GM10248 (cell line): ENCODE results near the gene NUDT22.
"Not testable (repeated sequence)": the region's sequence is repeated elsewhere in the genome, so short reads cannot be mapped to it uniquely, and the experiment has no call there.

ENCODE experiments used
- CTCF ChIA-PET: fragments of 300-600 bp; sonication (Branson Sonifier 250); formaldehyde crosslinking; extraction: SDS; loops from one replicate; lab custom pipeline; 2021; ENCODE audit warnings: antibody characterized with exemption; lab: Yijun Ruan, JAX
- POLR2A ChIA-PET: fragments of 350-650 bp; sonication (Branson Sonifier 250); formaldehyde crosslinking; extraction: SDS; loops from one replicate; lab custom pipeline; 2020; ENCODE audit warnings: antibody characterized with exemption; lab: Yijun Ruan, JAX
- DNase-seq: peaks from one replicate; pipeline ENCODE4 v3.0.0; 2012; ENCODE audit errors: extremely low spot score
- CTCF ChIP-seq: IDR thresholded peaks from 2 replicates; pipeline ENCODE4 v1.5.1; 2012; ENCODE audit warnings: mild to moderate bottlenecking, low read depth; ENCODE audit errors: extremely low read depth, missing control alignments, control extremely low read depth

NUDT22 gene

DNA sequence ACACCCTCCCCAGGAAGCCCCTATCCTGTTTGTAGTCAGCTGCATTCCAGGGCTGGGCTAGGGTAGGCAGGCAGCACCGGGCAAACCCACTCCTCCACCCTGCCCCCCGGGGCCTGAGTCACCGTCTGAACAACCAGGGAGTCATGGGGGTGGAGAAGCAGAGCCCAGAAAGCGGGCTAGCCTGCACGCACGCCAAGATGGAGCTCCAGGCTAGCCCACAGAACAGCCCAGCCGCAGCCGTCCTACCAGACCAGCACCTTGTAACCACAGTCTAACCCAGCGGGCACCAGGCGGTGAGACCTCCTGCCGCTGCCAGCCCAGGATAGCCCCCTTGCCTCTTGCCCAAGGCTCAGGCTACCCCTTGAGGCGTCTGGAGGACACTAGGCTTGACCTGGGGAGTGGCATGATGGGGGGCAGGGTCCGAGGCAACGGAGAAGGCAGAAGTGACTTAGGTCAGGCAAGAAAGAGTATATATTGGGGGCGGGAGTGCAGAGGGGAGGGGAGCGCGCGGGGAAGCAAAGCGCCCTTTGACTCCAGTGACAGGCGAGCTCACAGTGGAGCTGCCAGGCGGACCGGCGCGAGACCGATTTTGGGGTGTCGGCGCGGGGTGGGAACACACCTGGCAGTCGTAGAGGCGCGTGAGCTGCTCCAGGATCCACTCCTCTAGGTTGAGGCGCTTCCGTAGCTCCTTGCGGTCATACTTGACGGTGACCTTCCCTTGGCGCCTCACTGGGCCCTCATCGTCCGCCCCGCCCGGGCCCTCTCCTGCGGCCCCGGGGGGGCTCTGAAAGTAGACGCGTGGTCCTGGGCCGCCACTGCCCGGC is 19.9 kb downstream of the NUDT22 start:
- no peak for DNase-seq
- ChIA-PET POLR2A (interaction anchor here (0.6 to 1.0 kb wide), 4 partner anchors 20 to 304 kb away, joined by 3 read pairs; partner anchors contain the start of gene STIP1), CTCF (interaction anchor here (1.2 to 3.7 kb wide), 10 partner anchors 9 to 58 kb away, joined by 3 to 26 read pairs (median 6); partner anchors contain the start of genes NUDT22 and TRPT1)
- no peak for TF ChIP-seq CTCF

- ChIA-PET POLR2A (interaction anchor here (0.6 to 0.7 kb wide), 3 partner anchors 66 to 304 kb away, joined by 3 read pairs; no protein-coding TSS in a partner anchor), CTCF (interaction anchor here (0.8 to 3.7 kb wide), 7 partner anchors 9 to 57 kb away, joined by 3 to 26 read pairs (median 6); partner anchors contain the start of genes NUDT22 and TRPT1)
- DNase-seq: not testable (repeated sequence)
Observed at GRCh38 chr11:64246621-64246870, 20.5 kb downstream of the NUDT22 start.

DNA sequence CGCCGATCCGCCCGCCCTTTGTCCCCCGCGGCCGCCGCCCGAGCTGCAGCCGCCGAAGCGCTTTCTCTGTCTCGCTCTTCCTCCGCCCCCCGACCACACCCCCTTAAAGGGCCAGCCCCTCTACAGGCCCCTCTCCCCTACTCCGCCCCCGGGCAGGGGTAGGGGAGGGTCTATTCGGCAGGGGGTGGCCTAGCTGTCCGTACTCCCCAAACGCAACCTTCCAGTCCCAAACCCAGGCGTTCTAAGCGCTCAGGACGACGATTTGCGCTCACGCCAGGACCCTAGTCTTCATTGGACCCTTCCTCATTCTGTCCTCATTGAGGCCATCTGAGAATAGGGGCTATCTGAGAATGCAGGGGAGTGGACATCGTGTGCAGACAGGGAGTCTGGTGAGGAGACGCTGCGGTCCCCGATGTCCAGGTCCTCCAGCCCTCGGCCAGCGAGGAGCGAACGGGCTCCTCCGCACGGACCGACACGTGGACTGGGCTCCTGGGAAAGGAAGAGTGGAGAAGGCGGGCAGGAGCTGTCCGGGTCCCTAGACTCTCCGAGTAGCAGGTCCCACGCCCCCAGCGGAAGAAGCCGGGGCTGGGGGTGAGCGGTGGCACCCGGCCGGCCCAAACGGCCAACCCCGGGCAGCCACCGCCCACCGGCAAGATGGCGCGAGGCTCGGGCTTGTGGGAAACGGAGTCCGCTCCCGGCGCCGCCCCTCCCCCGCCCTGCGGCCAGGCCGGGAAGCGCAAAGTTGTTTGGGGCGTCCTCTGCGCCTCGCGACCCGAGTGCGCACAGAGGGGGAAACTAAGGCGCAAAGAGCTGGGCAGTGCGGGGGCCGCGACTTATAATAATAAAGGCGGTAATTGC is 21.0 kb downstream of the NUDT22 start, which contains the start of gene PPP1R14B:
PPP1R14B (minus strand) TSS at position 73 of the 858 bp plus-strand sequence. CDS start 270 bp downstream, outside the sequence.
- peak; percentile 85 for DNase-seq
- CTCF ChIA-PET: interaction anchor here (0.8 to 3.7 kb wide), 7 partner anchors 20 to 59 kb away, joined by 3 to 26 read pairs (median 4); no protein-coding TSS in a partner anchor
- TF ChIP-seq CTCF: no peak
- POLR2A ChIA-PET: interaction anchor here (0.6 kb wide), 2 partner anchors 67 to 106 kb away, joined by 3 read pairs; no protein-coding TSS in a partner anchor

DNA sequence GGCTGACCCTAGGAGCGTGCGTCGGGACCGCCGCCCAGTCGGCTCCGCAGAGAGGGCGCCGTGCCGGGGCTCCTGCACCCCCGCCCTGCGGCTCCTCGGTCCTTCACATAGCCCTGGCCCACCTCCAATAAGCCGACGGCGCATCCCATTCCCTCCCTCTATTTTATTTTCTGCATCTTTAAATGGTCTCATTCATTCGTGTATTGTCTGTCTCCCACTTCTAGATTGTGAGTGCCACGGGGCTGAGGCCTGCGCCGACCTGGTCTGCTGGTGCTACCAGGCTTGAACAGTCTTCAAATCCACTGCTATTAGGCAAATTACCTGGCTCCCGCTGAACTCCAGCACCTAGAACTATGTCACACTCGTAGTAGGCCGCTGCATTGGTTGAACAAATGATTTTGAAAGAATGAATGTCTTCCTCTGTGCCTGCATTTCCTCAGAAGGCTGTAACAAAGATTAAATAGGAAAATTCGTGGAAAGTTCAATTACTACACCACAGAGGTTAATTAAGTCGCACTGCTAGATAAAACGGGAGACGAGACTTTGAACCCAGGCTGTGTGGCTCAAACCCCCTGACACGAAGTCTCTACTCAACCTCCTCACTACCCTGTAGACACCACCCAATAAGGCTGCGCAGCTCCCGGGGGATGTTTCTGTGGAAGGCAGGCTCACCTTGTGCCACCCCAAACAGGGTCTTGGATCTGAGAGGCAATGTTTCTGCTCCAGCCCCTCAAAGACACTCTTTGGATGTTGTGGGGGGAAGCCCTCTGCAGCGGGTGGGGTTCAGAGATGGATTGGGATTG is 21.9 kb downstream of the NUDT22 start:
- ChIA-PET CTCF (interaction anchor here (0.9 to 4.6 kb wide), 6 partner anchors 17 to 60 kb away, joined by 3 to 134 read pairs (median 5); partner anchors contain the start of genes CATSPERZ and ESRRA), POLR2A (interaction anchor here (0.6 kb wide), 1 partner anchor 64 kb away, joined by 5 read pairs; no protein-coding TSS in a partner anchor)
- no peak for TF ChIP-seq CTCF
- DNase-seq: no peak

DNA sequence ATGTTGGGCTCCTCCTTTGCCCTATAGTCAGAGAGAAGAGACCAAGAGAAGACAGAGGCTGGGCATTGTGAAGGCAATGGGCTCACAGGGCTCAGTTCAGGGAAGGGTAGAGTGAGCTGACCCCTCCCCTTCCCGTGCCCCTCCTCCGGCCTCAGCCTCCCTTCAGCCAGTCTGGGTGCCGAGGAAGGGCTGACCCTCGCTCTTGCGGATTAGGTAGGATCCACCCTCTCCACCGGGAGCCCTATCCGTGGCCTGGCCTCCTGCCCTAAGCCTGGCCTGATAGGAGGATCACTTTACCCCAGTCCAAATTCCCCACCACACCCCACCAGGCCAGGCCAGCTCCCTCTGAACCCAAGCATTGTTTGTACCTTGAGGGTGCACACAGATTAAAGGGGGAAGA is 22.5 kb downstream of the NUDT22 start:
- no peak for DNase-seq
- no peak for TF ChIP-seq CTCF
- POLR2A ChIA-PET: interaction anchor here (0.6 kb wide), 2 partner anchors 21 to 64 kb away, joined by 3 to 5 read pairs; no protein-coding TSS in a partner anchor
- CTCF ChIA-PET: interaction anchor here (1.1 to 4.6 kb wide), 3 partner anchors 17 to 54 kb away, joined by 4 to 134 read pairs (median 48); partner anchors contain the start of genes CATSPERZ and ESRRA

DNA sequence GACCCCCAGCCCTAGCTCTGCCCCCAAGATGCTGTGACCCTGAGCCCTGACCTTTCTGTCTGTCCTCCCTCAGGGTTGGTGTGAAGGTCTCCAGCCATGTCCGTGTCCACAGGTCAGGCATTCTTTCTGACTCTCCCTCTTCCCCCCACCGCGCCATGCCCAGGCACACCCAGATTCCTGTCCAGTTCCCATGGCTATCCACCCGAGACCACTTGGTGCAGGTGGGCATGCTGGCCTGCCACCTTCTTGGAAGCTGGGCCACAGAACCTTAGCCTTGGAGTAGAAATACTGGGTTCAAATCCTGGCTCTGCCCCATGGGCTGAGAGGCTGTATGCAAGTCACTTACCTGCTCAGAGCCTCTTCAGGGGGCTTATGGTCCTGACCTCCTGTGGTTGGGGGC is 23.0 kb downstream of the NUDT22 start:
- POLR2A ChIA-PET: interaction anchor here (0.6 kb wide), 1 partner anchor 21 kb away, joined by 3 read pairs; no protein-coding TSS in a partner anchor
- no peak for TF ChIP-seq CTCF
- DNase-seq: no peak
- CTCF ChIA-PET: interaction anchor here (0.9 to 4.6 kb wide), 6 partner anchors 13 to 54 kb away, joined by 4 to 134 read pairs (median 17); partner anchors contain the start of genes CATSPERZ, ESRRA and FERMT3
